ENCODE data around the gene MRC1.

GRCh38 chr10:17771017-17771416 is 38.1 kb upstream of the MRC1 start:
- TF ChIP-seq MAX (IDR thresholded peaks at IDR 0.05; ENCODE audit: insufficient read depth, insufficient read length) = no peak
- no peak for TF ChIP-seq CTCF (IDR thresholded peaks at IDR 0.05; ENCODE audit: extremely low read depth in 1 of 2, insufficient read depth in 1 of 2, low read depth in 1 of 2, low read length in 2 of 2)
- no peak for TF ChIP-seq EZH2 (IDR thresholded peaks at IDR 0.05; ENCODE audit: borderline replicate concordance, low read depth, low read length, severe bottlenecking)
- TF ChIP-seq POLR2A (IDR thresholded peaks at IDR 0.05; ENCODE audit: low read depth, low read length) = no peak
- no peak for TF ChIP-seq FOS (IDR thresholded peaks at IDR 0.05; ENCODE audit: borderline replicate concordance, insufficient read depth, low read length)
